ENCODE results near the gene TNNI2. TPM values are rescaled to one million over a fixed set of nuclear protein-coding genes. Genes with fewer than 3 reads are reported as not detected.

Gene TNNI2
- total RNA-seq = not detected

DNA sequence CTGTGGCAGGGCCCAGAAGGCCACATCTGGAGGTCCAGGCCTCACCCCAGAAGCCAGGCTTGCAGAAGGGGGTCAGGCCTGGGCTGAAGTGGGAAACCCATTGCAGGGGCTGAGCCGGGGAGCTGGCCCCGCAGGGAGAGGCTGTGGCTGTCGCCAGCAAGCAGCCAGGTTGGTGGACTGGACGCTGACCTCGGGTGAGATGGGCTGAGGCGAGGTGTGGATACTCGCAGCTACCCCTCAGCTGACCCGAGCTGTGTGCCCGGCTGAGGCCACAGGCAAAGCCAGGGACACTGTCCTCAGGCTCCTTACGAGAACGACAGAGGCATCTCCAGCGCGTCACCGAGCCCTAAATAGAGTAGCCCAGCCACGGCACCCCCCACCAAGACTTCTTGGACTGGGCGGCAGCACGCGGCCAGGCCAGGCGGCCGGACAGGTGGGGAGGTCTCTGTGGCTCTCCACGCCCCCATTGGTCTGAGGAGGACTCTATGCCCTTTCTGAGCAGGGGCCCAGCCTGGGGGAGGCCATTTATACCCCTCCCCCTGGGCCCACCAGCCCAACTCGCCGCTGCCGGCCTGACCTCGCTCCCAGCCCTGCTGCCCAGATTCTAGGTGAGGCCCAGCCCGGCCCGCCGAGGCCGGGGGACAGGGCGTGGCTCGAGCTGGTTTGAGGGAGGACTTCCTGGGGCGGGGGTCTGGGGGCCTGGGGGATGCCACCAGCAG is at the start of gene TNNI2:
TSS of gene TNNI2 (plus strand) at position 556 of the 719 bp plus-strand sequence. CDS start 716 bp downstream, outside the sequence.
- Histone ChIP-seq H3K27me3 (no peaks in the 10 kb centered on the region), H3K36me3 (no peaks in the 10 kb centered on the region), H3K4me3 (no peak within 1 kb of the TSS), H3K4me1 (peaks cover 0 to 19% of the 10 kb centered on the region in 2 donors), H3K9me3 (no peaks in the 10 kb centered on the region), H3K27ac (peak within 1 kb of the TSS in 1 of 2 donors; percentile 20)
- no peak for DNase-seq (ENCODE audit: low spot score)
- TF ChIP-seq CTCF (IDR thresholded peaks at IDR 0.05) = no peak

DNA sequence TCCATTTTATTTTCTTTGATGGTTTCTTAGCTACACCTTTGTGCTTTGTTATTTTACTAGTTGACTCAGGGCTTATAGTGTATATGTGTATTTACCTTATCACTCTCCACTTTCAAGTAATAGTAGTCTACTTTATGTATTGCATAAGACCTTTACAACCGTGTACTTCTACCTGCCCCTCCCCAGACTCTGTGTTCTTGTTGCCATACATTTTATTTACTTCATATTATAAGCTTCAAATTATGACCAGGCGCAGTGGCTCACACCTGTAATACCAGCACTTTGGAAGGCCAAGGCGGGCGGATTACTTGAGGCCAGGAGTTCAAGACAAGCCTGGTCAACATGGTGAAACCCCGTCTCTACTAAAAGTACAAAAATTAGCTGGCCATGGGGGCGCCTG is 46.9 kb upstream of the TNNI2 start:
- H3K36me3 ChIP-seq = no peaks in the 10 kb centered on the region
- no peaks in the 10 kb centered on the region for H3K27me3 ChIP-seq
- H3K27ac ChIP-seq = no peak overlapping the region
- no peak for TF ChIP-seq CTCF (IDR thresholded peaks at IDR 0.05)
- no peak for DNase-seq (ENCODE audit: low spot score)
- no peaks in the 10 kb centered on the region for H3K4me1 ChIP-seq
- H3K4me3 ChIP-seq = no peak overlapping the region
- no peaks in the 10 kb centered on the region for H3K9me3 ChIP-seq

DNA sequence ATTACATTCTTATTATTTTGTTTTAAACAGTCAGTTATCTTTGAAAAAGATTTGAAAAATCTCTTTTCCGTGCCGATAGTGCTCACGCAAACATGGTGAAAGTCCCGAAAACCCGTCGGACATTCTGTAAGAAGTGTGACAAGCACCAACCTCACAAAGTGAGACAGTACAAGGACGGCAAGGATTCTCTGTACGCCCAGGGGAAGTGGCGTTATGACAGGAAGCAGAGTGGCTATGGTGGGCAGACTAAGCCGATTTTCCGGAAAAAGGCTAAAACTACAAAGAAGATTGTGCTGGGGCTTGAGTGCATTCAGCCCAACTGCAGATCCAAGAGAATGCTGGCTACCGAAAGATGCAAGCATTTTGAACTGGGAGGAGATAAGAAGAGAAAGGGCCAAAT is 46.3 kb upstream of the TNNI2 start:
- Histone ChIP-seq H3K27me3 (no peaks in the 10 kb centered on the region), H3K4me1 (no peaks in the 10 kb centered on the region), H3K4me3 (no peak overlapping the region), H3K27ac (no peak overlapping the region), H3K36me3 (no peaks in the 10 kb centered on the region), H3K9me3 (no peaks in the 10 kb centered on the region)
- TF ChIP-seq CTCF (IDR thresholded peaks at IDR 0.05) = no peak
- no peak for DNase-seq (ENCODE audit: low spot score)

GRCh38 chr11:1793081-1793480 is 45.7 kb upstream of the TNNI2 start:
- Histone ChIP-seq H3K36me3 (no peaks in the 10 kb centered on the region), H3K9me3 (no peaks in the 10 kb centered on the region), H3K27me3 (no peaks in the 10 kb centered on the region), H3K4me3 (no peak overlapping the region), H3K4me1 (no peaks in the 10 kb centered on the region), H3K27ac (no peak overlapping the region)
- no peak for DNase-seq (ENCODE audit: low spot score)
- TF ChIP-seq CTCF (IDR thresholded peaks at IDR 0.05) = no peak

GRCh38 chr11:1796413-1797011 is 42.3 kb upstream of the TNNI2 start:
- no peak for TF ChIP-seq CTCF (IDR thresholded peaks at IDR 0.05)
- no peak overlapping the region for H3K27ac ChIP-seq
- no peak for DNase-seq (ENCODE audit: low spot score)
- no peak overlapping the region for H3K4me3 ChIP-seq
- H3K4me1 ChIP-seq = no peaks in the 10 kb centered on the region
- no peaks in the 10 kb centered on the region for H3K9me3 ChIP-seq
- H3K36me3 ChIP-seq = no peaks in the 10 kb centered on the region
- H3K27me3 ChIP-seq = no peaks in the 10 kb centered on the region

Data from right atrium auricular region (tissue), 2 donors.